Measurements from ENCODE around the gene WNT3. TPM values are rescaled to one million over a fixed set of nuclear protein-coding genes. Genes with fewer than 3 reads are reported as not detected.

WNT3 gene
- total RNA-seq, 3 donors from 2014 or later (not counting 1 experiment from before 2014, with no cell fraction given), result 0.07 to 1.4 (median 0.30) TPM

GRCh38 chr17:46833840-46834208 is 15.3 kb upstream of the WNT3 start:
- WGBS (ENCODE audit: insufficient coverage), result 81% methylated on average over 2 of the region's 2 CpGs
- no peak for DNase-seq
- Histone ChIP-seq H3K36me3 (ENCODE audit: control insufficient read depth, insufficient read depth, low read length) (no peaks in the 10 kb centered on the region), H3K9me3 (ENCODE audit: control insufficient read depth, insufficient read depth, low read length) (no peaks in the 10 kb centered on the region), H3K27me3 (ENCODE audit: control insufficient read depth, insufficient read depth, low read length) (no peaks in the 10 kb centered on the region), H3K27ac (ENCODE audit: low read length) (no peak overlapping the region), H3K4me1 (ENCODE audit: control insufficient read depth, insufficient read depth, low read length) (no peaks in the 10 kb centered on the region), H3K4me3 (ENCODE audit: low read length) (no peak overlapping the region)
- Mint-ChIP-seq H3K4me1 (peaks cover 7% of the 10 kb centered on the region in 2 donors), H3K9me3 (no peaks in the 10 kb centered on the region), H3K36me3 (no peaks in the 10 kb centered on the region), H3K27ac (no peak overlapping the region), H3K27me3 (ENCODE audit: low read depth in 2 of 2) (peaks cover 6 to 14% of the 10 kb centered on the region in 2 donors), H3K4me3 (no peak overlapping the region)
- intact Hi-C loops (cut with micrococcal nuclease), result no loop called here
- TF ChIP-seq, protein P1, sequence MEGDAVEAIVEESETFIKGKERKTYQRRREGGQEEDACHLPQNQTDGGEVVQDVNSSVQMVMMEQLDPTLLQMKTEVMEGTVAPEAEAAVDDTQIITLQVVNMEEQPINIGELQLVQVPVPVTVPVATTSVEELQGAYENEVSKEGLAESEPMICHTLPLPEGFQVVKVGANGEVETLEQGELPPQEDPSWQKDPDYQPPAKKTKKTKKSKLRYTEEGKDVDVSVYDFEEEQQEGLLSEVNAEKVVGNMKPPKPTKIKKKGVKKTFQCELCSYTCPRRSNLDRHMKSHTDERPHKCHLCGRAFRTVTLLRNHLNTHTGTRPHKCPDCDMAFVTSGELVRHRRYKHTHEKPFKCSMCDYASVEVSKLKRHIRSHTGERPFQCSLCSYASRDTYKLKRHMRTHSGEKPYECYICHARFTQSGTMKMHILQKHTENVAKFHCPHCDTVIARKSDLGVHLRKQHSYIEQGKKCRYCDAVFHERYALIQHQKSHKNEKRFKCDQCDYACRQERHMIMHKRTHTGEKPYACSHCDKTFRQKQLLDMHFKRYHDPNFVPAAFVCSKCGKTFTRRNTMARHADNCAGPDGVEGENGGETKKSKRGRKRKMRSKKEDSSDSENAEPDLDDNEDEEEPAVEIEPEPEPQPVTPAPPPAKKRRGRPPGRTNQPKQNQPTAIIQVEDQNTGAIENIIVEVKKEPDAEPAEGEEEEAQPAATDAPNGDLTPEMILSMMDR (IDR thresholded peaks at IDR 0.05), result no peak
- no peak for ATAC-seq

GRCh38 chr17:46832945-46833839 is 14.7 kb upstream of the WNT3 start:
- Mint-ChIP-seq H3K36me3 (no peaks in the 10 kb centered on the region), H3K27ac (no peak overlapping the region), H3K4me1 (peaks cover 7% of the 10 kb centered on the region in 2 donors), H3K27me3 (ENCODE audit: low read depth in 2 of 2) (peaks cover 6 to 14% of the 10 kb centered on the region in 2 donors), H3K9me3 (no peaks in the 10 kb centered on the region), H3K4me3 (no peak overlapping the region)
- no peaks in the 10 kb centered on the region for H3K9me3 ChIP-seq (ENCODE audit: control insufficient read depth, insufficient read depth, low read length)
- H3K4me1 ChIP-seq (ENCODE audit: control insufficient read depth, insufficient read depth, low read length), result no peaks in the 10 kb centered on the region
- DNase-seq (no peak), ATAC-seq (no peak)
- no peaks in the 10 kb centered on the region for H3K27me3 ChIP-seq (ENCODE audit: control insufficient read depth, insufficient read depth, low read length)
- no peak overlapping the region for H3K27ac ChIP-seq (ENCODE audit: low read length)
- WGBS (ENCODE audit: insufficient coverage), result 82% methylated on average over 16 of the region's 17 CpGs
- H3K4me3 ChIP-seq (ENCODE audit: low read length), result no peak overlapping the region
- H3K36me3 ChIP-seq (ENCODE audit: control insufficient read depth, insufficient read depth, low read length), result no peaks in the 10 kb centered on the region
- TF ChIP-seq, protein P1 (IDR thresholded peaks at IDR 0.05), result no peak
- intact Hi-C loops (cut with micrococcal nuclease), result no loop called here

DNA sequence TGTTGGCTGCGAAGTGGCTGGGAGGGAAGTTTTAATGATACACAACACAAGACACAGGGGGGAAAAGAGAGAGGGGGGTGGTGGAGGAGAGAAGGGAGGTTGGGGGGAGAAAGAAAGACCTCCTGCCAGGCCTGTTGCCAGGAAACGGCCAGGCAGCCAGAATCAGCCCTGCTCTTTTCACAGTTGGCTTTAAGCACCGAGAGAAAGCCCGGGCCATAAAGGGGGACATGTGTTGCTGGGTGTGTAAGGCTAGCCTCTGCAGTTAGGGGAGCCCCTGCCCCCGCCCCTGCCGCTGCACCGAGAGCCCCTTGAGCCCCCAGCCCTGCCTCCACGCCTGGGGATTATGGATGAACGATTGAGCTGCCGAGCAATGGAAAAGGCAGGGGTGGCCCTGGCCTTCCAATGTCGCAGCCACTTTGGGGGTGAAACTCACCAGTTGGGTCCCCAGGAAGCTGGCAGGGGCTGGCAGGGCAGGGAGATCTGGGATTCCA is 13.9 kb upstream of the WNT3 start:
- Mint-ChIP-seq H3K27ac (no peak overlapping the region), H3K36me3 (no peaks in the 10 kb centered on the region), H3K4me1 (peaks cover 7% of the 10 kb centered on the region in 2 donors), H3K4me3 (no peak overlapping the region), H3K9me3 (no peaks in the 10 kb centered on the region), H3K27me3 (ENCODE audit: low read depth in 2 of 2) (peaks cover 6 to 14% of the 10 kb centered on the region in 2 donors)
- H3K27me3 ChIP-seq (ENCODE audit: control insufficient read depth, insufficient read depth, low read length), result no peaks in the 10 kb centered on the region
- DNase-seq, result no peak
- no peaks in the 10 kb centered on the region for H3K9me3 ChIP-seq (ENCODE audit: control insufficient read depth, insufficient read depth, low read length)
- TF ChIP-seq, protein P1 (IDR thresholded peaks at IDR 0.05), result no peak
- 82% methylated on average over 11 of the region's 11 CpGs for WGBS (ENCODE audit: insufficient coverage)
- no peak for ATAC-seq
- no peaks in the 10 kb centered on the region for H3K36me3 ChIP-seq (ENCODE audit: control insufficient read depth, insufficient read depth, low read length)
- intact Hi-C loops (cut with micrococcal nuclease), result no loop called here
- no peak overlapping the region for H3K4me3 ChIP-seq (ENCODE audit: low read length)
- no peaks in the 10 kb centered on the region for H3K4me1 ChIP-seq (ENCODE audit: control insufficient read depth, insufficient read depth, low read length)
- H3K27ac ChIP-seq (ENCODE audit: low read length), result no peak overlapping the region

All from natural killer cell (primary cell).